ENCODE data around the gene S100A7A.
"Not testable (repeated sequence)": the region's sequence is repeated elsewhere in the genome, so short reads cannot be mapped to it uniquely, and the experiment has no call there.

The S100A7A gene

GRCh38 chr1:153456396-153456795 is 40.1 kb downstream of the S100A7A start:
- Histone ChIP-seq H3K4me3 (ENCODE audit: low read depth, low read length) (no peak overlapping the region), H3K27ac (no peak overlapping the region), H3K36me3 (replicated peaks) (no peaks in the 10 kb centered on the region), H3K27me3 (replicated peaks) (no peaks in the 10 kb centered on the region)
- DNase-seq: no peak
- in situ Hi-C loops (cut with HindIII; ENCODE audit: low pct_ligation_motif_present, low sequenced_read_pairs): no loop called here
- no peak for TF ChIP-seq CTCF (IDR thresholded peaks at IDR 0.05; ENCODE audit: low read depth, low read length, missing control alignments)

GRCh38 chr1:153459655-153460054 is 43.3 kb downstream of the S100A7A start:
- H3K27ac ChIP-seq: no peak overlapping the region
- no peaks in the 10 kb centered on the region for H3K27me3 ChIP-seq (replicated peaks)
- H3K36me3 ChIP-seq (replicated peaks): no peaks in the 10 kb centered on the region
- no peak for TF ChIP-seq CTCF (IDR thresholded peaks at IDR 0.05; ENCODE audit: low read depth, low read length, missing control alignments)
- in situ Hi-C loops (cut with HindIII; ENCODE audit: low pct_ligation_motif_present, low sequenced_read_pairs): no loop called here
- H3K4me3 ChIP-seq (ENCODE audit: low read depth, low read length): no peak overlapping the region
- DNase-seq: no peak

- no peaks in the 10 kb centered on the region for H3K27me3 ChIP-seq (replicated peaks)
- H3K27ac ChIP-seq: no peak within 1 kb of the TSS
- DNase-seq: no peak
- no peaks in the 10 kb centered on the region for H3K36me3 ChIP-seq (replicated peaks)
- TF ChIP-seq CTCF (IDR thresholded peaks at IDR 0.05; ENCODE audit: low read depth, low read length, missing control alignments): no peak
- H3K4me3 ChIP-seq (ENCODE audit: low read depth, low read length): no peak within 1 kb of the TSS
- in situ Hi-C loops (cut with HindIII; ENCODE audit: low pct_ligation_motif_present, low sequenced_read_pairs): no loop called here
These were observed 44.2 kb downstream of the S100A7A start, which contains the start of gene S100A7 for GRCh38 chr1:153460551-153460950. S100A7 (minus strand) TSS chr1:153460651; CDS start chr1:153459013, 1,638 bp downstream.

GRCh38 chr1:153462741-153463140 is 46.4 kb downstream of the S100A7A start:
- DNase-seq; H3K4me3 ChIP-seq (ENCODE audit: low read depth, low read length); H3K27ac ChIP-seq; H3K36me3 ChIP-seq (replicated peaks); H3K27me3 ChIP-seq (replicated peaks); in situ Hi-C loops (cut with HindIII; ENCODE audit: low pct_ligation_motif_present, low sequenced_read_pairs): not testable (repeated sequence)

- peak; percentile 7 for DNase-seq
These were observed 49.7 kb downstream of the S100A7A start for GRCh38 chr1:153465811-153466636.

GRCh38 chr1:153466908-153467307 is 50.6 kb downstream of the S100A7A start:
- DNase-seq: no peak
- H3K4me3 ChIP-seq (ENCODE audit: low read depth, low read length): no peak overlapping the region
- H3K27ac ChIP-seq: no peak overlapping the region
- H3K27me3 ChIP-seq (replicated peaks): no peaks in the 10 kb centered on the region
- TF ChIP-seq CTCF (IDR thresholded peaks at IDR 0.05; ENCODE audit: low read depth, low read length, missing control alignments): no peak
- no peaks in the 10 kb centered on the region for H3K36me3 ChIP-seq (replicated peaks)
- in situ Hi-C loops (cut with HindIII; ENCODE audit: low pct_ligation_motif_present, low sequenced_read_pairs): no loop called here

More at GRCh38 chr1:153465811-153466636, 49.7 kb downstream of the S100A7A start:
- Histone ChIP-seq H3K4me3 (ENCODE audit: low read depth, low read length) (no peak overlapping the region), H3K36me3 (replicated peaks) (no peaks in the 10 kb centered on the region), H3K27me3 (replicated peaks) (no peaks in the 10 kb centered on the region), H3K27ac (no peak overlapping the region)
- TF ChIP-seq CTCF (IDR thresholded peaks at IDR 0.05; ENCODE audit: low read depth, low read length, missing control alignments): peak; percentile 85
- in situ Hi-C loops (cut with HindIII; ENCODE audit: low pct_ligation_motif_present, low sequenced_read_pairs): no loop called here

All from brain microvascular endothelial cell (primary cell).